ENCODE results near the gene MCM6.

The MCM6 gene

GRCh38 chr2:135829378-135830135 is 46.7 kb downstream of the MCM6 start:
- TF ChIP-seq ZFX (IDR thresholded peaks at IDR 0.05; ENCODE audit: borderline replicate concordance) (no peak), CTCF (IDR thresholded peaks at IDR 0.05) (no peak)
- no peak overlapping the region for H3K27ac ChIP-seq

GRCh38 chr2:135826544-135826943 is 49.7 kb downstream of the MCM6 start:
- TF ChIP-seq ZFX (IDR thresholded peaks at IDR 0.05; ENCODE audit: borderline replicate concordance): no peak
- no peak for TF ChIP-seq CTCF (IDR thresholded peaks at IDR 0.05)
- no peak overlapping the region for H3K27ac ChIP-seq

- H3K27ac ChIP-seq: no peak overlapping the region
- TF ChIP-seq ZFX (IDR thresholded peaks at IDR 0.05; ENCODE audit: borderline replicate concordance) (no peak), CTCF (IDR thresholded peaks at IDR 0.05) (no peak)
These were observed 50.6 kb downstream of the MCM6 start for GRCh38 chr2:135825550-135826176.

- TF ChIP-seq ZFX (IDR thresholded peaks at IDR 0.05; ENCODE audit: borderline replicate concordance) (no peak), CTCF (IDR thresholded peaks at IDR 0.05) (no peak)
These were observed 51.1 kb downstream of the MCM6 start for GRCh38 chr2:135825131-135825530.

GRCh38 chr2:135822855-135823254 is 53.4 kb downstream of the MCM6 start:
- H3K27ac ChIP-seq: no peak overlapping the region
- TF ChIP-seq CTCF (IDR thresholded peaks at IDR 0.05) (no peak), ZFX (IDR thresholded peaks at IDR 0.05; ENCODE audit: borderline replicate concordance) (no peak)

More at GRCh38 chr2:135825131-135825530, 51.1 kb downstream of the MCM6 start:
- H3K27ac ChIP-seq: no peak overlapping the region

- H3K27ac ChIP-seq: no peak overlapping the region
- no peak for TF ChIP-seq ZFX (IDR thresholded peaks at IDR 0.05; ENCODE audit: borderline replicate concordance)
- no peak for TF ChIP-seq CTCF (IDR thresholded peaks at IDR 0.05)
These were observed 55.1 kb downstream of the MCM6 start for GRCh38 chr2:135821190-135821589.

GRCh38 chr2:135820003-135820618 is 56.1 kb downstream of the MCM6 start:
- no peak for TF ChIP-seq ZFX (IDR thresholded peaks at IDR 0.05; ENCODE audit: borderline replicate concordance)
- TF ChIP-seq CTCF (IDR thresholded peaks at IDR 0.05): no peak
- H3K27ac ChIP-seq: no peak overlapping the region

Data from 22Rv1 (cell line).